HG02759 (cell line): ENCODE data around the gene TBP.

Experiments used
- ATAC-seq: cut with Tn5 transposase; IDR thresholded peaks from one replicate; pipeline ENCODE4 v1.9.1; 2021; ENCODE audit warnings: mild to moderate bottlenecking, moderate library complexity; ENCODE audit not compliant: unreplicated experiment

TBP gene

GRCh38 chr6:170533792-170534191, 20.4 kb upstream of the TBP start:
- ATAC-seq: no peak

- no peak for ATAC-seq
Measured at GRCh38 chr6:170535004-170535403, 19.2 kb upstream of the TBP start.

- ATAC-seq: no peak
Measured at GRCh38 chr6:170536671-170537070, 17.5 kb upstream of the TBP start.

DNA sequence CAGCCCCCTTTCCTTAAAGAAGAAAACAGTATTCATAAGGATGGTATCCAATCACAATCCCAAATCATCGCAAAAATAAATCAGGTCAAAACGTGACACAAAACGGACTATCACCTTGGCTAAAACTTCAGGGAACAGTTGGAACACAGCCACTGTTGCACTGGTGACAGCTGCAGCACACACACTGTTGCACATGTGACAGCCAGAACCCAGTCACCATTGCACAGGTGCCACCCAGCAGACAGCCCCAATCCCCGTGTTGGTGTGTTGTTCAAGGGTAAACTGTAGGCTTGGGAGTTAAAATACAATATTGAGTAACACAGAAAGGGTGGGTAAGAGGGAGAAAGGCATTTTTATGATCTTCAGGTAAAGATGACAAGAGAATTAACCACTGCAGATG, 16.8 kb upstream of the TBP start:
- no peak for ATAC-seq

- no peak for ATAC-seq
Measured at GRCh38 chr6:170542031-170542719, 12.0 kb upstream of the TBP start.

DNA sequence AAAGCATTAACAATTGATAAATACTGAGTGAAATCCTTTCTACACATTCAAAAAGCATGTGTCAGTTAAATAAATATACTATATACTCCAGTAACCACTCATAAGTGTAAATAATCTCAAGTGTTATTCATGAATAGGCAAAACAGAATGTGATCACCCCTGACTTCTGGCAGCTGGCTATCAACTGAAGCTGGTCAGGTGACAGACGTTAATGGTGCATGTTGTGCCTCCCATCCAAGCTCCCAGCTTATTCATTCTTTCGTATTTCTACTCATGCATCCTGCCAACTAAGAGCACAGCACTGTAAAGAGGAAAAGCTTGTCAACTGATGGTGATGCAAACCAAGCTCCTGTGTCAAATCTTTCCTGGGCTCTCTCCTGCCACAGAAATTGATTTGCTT, 8.8 kb upstream of the TBP start:
- ATAC-seq: no peak

GRCh38 chr6:170552765-170553533, 1.2 kb upstream of the TBP start, which contains the start of gene PSMB1:
Gene PSMB1 (minus strand): TSS chr6:170553307. CDS start chr6:170553242, 65 bp downstream.
- peak; percentile 66 for ATAC-seq

- ATAC-seq: peak; percentile 36
Measured at GRCh38 chr6:170553534-170554012, 596 bp upstream of the TBP start.

DNA sequence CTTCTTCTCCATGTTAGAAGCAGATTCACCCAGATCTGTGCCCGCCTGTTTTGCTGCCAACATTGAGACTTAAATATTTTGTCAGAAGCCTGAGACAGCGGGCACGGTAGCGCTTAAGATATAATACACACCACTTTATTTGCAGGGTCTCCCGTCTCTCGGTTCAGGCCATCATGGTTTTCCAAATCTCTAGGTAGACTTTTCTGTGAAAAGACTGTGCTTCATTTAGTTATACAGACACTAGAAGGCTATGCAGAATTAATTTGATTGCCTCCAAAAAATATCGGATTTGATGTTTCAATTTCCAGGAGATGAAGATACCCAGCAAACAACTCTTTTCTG, 598 bp downstream of the TBP start:
- ATAC-seq: no peak

DNA sequence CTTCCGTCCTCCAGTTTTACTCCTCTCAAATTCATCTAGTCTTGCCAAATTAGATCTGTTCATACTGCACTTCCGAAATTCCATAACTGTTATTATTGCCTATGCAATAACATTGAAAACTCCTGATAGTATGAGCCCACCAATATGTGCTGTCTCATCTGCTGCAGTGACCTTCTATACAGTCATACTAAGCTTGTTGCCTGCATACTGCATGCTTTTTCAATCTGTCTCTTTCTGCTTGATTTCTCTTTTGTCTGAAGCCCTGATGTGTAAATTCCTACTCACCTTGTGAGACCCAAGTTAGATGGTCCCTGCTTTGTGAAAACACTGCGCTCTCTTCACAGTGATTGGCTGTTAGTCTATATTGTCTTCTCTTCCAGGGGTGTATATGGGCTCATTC, 1.1 kb downstream of the TBP start:
- ATAC-seq: no peak

- no peak for ATAC-seq
Measured at GRCh38 chr6:170561555-170561954, 7.4 kb downstream of the TBP start.

DNA sequence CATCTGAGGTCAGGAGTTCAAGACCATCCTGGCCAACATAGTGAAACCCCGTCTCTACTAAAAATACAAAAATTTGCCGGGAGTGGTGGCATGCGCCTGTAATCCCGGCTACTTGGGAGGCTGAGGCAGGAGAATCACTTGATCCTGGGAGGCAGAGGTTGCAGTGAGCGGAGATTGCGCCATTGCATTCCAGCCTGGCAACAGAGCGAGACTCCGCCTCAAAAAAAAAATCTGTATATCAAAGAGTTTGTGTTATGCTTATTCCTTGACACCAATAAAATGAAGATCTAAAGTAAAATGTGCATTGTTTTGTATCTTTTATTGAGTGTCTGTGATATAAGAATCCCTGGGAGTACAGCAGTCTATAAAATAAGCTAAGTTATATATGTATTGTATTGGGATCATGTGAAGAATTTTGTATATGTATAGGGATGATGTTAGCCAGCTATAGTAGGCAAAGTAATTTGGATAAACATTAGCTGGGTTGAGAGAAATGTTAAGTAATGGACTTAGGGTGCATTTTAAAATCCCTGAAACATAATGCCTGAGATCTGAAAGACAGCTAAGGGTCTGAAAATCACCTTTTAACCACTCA, 10.9 kb downstream of the TBP start:
- no peak for ATAC-seq

DNA sequence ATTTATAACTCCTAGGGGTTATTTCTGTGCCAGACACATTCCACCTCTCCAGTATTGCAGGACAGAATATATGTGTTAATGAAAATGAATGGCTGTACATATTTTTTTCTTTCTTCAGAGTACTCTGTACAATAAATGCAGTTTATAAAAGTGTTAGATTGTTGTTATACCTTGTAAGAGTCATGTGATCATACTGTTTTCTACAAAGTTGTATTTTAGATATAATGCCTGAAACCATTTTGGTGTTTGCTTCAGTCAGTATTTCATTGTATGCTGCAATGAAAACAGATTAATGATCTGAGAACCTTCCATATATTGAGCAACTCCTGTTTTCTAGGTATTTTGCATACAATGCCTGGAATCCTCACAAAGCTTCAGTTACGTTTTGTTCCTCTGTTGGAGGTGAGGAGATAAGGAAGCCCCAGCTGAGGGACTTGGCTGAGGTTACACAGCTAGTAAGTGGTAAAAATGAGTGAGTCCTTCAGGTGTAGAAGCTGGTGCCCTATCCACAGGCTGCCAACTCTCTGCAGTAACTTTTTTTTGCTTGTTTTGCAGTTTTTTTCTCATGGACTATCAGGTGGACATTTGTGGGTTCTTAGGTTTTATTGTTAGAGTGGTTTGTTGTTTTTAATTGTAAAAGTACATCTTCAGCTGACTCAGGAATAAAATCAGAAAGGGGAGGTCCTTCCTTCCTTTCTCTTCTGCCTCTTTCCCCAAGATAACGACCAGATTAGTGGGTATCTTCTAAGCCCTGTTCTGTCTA, 18.7 kb downstream of the TBP start:
- ATAC-seq: no peak

DNA sequence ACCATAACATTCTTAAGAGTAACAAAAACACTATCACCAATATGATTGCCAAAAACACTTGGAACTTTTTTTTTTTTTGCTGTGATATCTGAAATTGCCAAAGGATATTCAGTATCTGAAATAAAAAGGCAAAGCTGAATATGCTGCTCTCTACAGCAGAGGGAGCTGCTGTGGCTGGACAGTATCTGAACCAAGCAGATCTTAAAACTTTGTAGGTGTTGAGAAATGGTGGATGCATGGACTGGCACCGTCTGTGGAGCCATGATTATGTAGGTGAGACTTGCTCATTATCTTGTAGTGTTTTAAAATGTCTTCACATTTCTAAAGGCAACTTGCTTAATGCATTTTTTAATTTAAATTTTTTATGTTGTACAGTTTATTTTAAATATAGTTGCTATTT, 21.1 kb downstream of the TBP start:
- ATAC-seq: no peak

- no peak for ATAC-seq
Measured at GRCh38 chr6:170578909-170579308, 24.7 kb downstream of the TBP start.

DNA sequence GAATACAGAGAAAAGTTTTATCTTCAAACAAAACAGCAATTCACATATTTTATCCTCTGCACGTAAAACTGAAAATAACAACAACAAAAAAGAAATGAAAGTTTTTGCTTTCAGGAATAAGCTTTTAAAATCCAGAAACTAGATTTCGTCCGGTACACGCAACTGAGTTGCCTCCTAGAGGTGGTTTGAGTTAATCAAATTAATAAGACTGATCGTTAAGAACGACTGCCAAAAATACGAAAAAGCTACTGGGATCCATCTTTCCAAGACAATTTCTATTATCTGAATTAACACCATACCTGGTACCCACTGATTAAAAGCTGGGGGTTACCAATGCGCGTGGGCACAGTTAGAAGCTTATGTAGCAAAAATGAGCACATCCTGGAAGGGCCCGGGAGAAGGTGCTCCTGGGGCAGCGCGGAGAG, 29.6 kb downstream of the TBP start:
- ATAC-seq: no peak

DNA sequence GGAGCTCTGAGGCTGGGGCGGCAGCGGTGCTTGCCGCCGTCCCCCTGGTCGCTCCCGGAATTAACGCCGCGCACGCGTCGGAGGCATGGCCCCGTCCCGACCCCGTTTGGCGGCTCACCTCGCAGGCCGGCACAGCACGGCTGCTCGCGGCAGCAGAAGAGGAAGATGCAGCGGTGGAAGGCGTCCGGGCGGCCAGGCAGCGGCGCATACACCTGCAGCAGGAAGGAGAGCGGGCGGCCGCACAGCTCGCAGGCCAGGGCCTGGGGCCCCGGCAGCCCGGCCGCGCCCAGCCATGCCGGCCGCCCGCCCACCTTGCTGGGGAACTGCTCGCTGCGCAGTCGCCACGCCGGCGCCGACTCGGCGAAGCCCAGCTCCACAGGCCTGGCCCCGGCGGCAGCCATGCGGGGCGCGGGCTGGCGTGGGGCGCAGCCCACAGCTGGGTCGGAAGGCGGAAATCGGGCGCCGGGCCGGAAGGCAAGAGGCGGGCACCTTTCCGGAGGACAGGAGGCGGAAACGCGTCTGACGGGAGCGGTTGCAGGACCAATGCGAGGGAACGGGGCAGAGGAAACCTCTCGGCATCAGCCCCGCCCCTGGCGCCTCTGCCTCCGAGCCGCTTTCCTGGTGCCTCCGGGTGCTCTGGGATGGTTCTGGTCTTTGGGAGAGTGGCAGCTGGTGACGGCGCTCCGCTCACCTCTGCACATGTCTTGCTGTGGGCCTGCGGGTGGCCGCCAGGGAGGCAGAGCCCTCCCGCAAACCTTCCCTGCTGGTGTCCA, 30.2 kb downstream of the TBP start, which contains the start of gene PDCD2:
TSS of gene PDCD2 (minus strand) at position 457 of the 773 bp plus-strand sequence. CDS start at position 401, 56 bp downstream.
- ATAC-seq: peak; percentile 98

GRCh38 chr6:170584954-170585498, 30.9 kb downstream of the TBP start:
- peak; percentile 31 for ATAC-seq

GRCh38 chr6:170590725-170591124, 36.6 kb downstream of the TBP start:
- ATAC-seq: no peak

GRCh38 chr6:170596426-170596825, 42.3 kb downstream of the TBP start:
- ATAC-seq: no peak
